OCI-LY3 (cell line): Measurements from ENCODE around the gene ZNF688.

ENCODE experiments used
- CTCF ChIP-seq: fragments of 200-600, 300-600 bp; sonication (generic); IDR thresholded peaks from 2 replicates; pipeline ENCODE4 v1.5.1; 2014; ENCODE audit warnings: antibody characterized with exemption, low read length, low read depth
- EZH2phosphoT487 ChIP-seq: fragments of 200-600 bp; shearing (Covaris generic); IDR thresholded peaks from 2 replicates; pipeline ENCODE4 v1.6.1; 2018; ENCODE audit warnings: antibody characterized with exemption, mixed run types, low read depth

GRCh38 chr16:30557707-30557956 lies 13.9 kb downstream of the ZNF688 start:
- no peak for TF ChIP-seq CTCF
- no peak for TF ChIP-seq EZH2phosphoT487
